MM.1S (cell line): ENCODE measurements around the gene ATP7A.
"Not testable (repeated sequence)": the region's sequence is repeated elsewhere in the genome, so short reads cannot be mapped to it uniquely, and the experiment has no call there.

Experiments
- DNase-seq: peaks from one replicate; pipeline ENCODE4 v3.0.0-alpha.2; 2015
- H2AFZ ChIP-seq: fragments of 300-600 bp; sonication (generic); 2 replicates; pipeline ENCODE4 v1.6.0; 2016; ENCODE audit warnings: antibody characterized with exemption, low read length
- H3F3A ChIP-seq: fragments of 300-600 bp; sonication (generic); 2 replicates; pipeline ENCODE4 v1.6.1; 2016; ENCODE audit warnings: mild to moderate bottlenecking, antibody characterized with exemption, low read length, moderate library complexity, mixed read lengths; ENCODE audit not compliant: insufficient read depth
- H3K27ac ChIP-seq: fragments of 300-600 bp; sonication (generic); 2 replicates; pipeline ENCODE4 v1.5.1; 2016; ENCODE audit warnings: mild to moderate bottlenecking, low read length
- H3K27me3 ChIP-seq: fragments of 300-600 bp; sonication (generic); replicated peaks from 2 replicates; pipeline ENCODE4 v1.6.0; 2016; ENCODE audit warnings: low read length; ENCODE audit not compliant: insufficient read depth
- H3K36me3 ChIP-seq: fragments of 300-600 bp; sonication (generic); replicated peaks from 2 replicates; pipeline ENCODE4 v1.6.1; 2016; ENCODE audit warnings: mild to moderate bottlenecking, low read length, mixed read lengths; ENCODE audit not compliant: insufficient read depth
- H3K4me1 ChIP-seq: fragments of 300-600 bp; sonication (generic); 2 replicates; pipeline ENCODE4 v1.6.1; 2016; ENCODE audit warnings: low read length, mixed read lengths
- H3K4me2 ChIP-seq: fragments of 300-600 bp; sonication (generic); 2 replicates; pipeline ENCODE4 v1.6.0; 2016; ENCODE audit warnings: low read depth, low read length
- H3K4me3 ChIP-seq: fragments of 300-600 bp; sonication (generic); 2 replicates; pipeline ENCODE4 v1.5.1; 2016; ENCODE audit warnings: low read length, mixed read lengths
- H3K79me2 ChIP-seq: fragments of 300-600 bp; sonication (generic); 2 replicates; pipeline ENCODE4 v1.6.1; 2016; ENCODE audit warnings: mixed run types, low read length, mixed read lengths
- H3K9ac ChIP-seq: fragments of 300-600 bp; sonication (generic); 2 replicates; pipeline ENCODE4 v1.6.1; 2016; ENCODE audit warnings: low read length, mixed read lengths
- H3K9me2 ChIP-seq: fragments of 300-600 bp; sonication (generic); replicated peaks from 2 replicates; pipeline ENCODE4 v1.6.1; 2016; ENCODE audit warnings: mild to moderate bottlenecking, low read length, mixed read lengths; ENCODE audit not compliant: insufficient read depth
- H3K9me3 ChIP-seq: fragments of 300-600 bp; sonication (generic); replicated peaks from 2 replicates; pipeline ENCODE4 v1.6.1; 2016; ENCODE audit warnings: mild to moderate bottlenecking, low read length, mixed read lengths; ENCODE audit not compliant: insufficient read depth
- H4K20me1 ChIP-seq: fragments of 300-600 bp; sonication (generic); 2 replicates; pipeline ENCODE4 v1.6.1; 2016; ENCODE audit warnings: mild to moderate bottlenecking, low read length, moderate library complexity, mixed read lengths; ENCODE audit not compliant: insufficient read depth
- EZH2 ChIP-seq: fragments of 300-600 bp; sonication (generic); optimal IDR thresholded peaks from 2 replicates; pipeline ENCODE3; 2017; ENCODE audit warnings: low read depth, mild to moderate bottlenecking, antibody characterized with exemption, low read length, mixed read lengths
- EZH2phosphoT487 ChIP-seq: fragments of 300-600 bp; sonication (generic); IDR thresholded peaks from 2 replicates; pipeline ENCODE4 v1.6.1; 2018; ENCODE audit warnings: antibody characterized with exemption, low read length
- TF ChIP-seq, protein P1 (sequence below): fragments of 300-600 bp; sonication (generic); IDR thresholded peaks from 2 replicates; pipeline ENCODE4 v1.5.1; 2016; ENCODE audit warnings: antibody characterized with exemption, low read length, mixed read lengths

The ATP7A gene

DNA sequence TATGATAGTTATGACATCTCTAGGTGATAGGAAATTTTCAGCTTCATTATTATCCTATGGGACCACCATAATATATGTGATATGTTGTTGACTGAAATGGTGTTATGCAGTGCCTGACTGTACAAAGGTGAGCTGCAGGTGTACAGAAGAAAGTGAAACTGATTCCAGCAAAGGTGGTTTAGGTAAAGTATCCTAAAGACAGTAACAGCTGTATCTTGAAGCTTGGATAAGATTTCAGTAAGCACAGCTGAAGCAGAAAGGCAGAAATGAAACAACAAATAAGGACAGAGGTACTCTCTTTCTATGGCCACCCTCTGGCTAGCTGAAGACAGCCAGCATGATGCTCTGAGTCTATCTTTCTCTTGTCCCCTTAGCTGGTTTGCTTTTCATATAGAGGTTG lies 163.6 kb downstream of the ATP7A start:
- H3K36me3 ChIP-seq: no peaks in the 10 kb centered on the region
- H3F3A ChIP-seq: peaks cover 6% of the 10 kb centered on the region
- H3K27ac ChIP-seq: peak overlapping the region; percentile 63; the same call in 1 of the 2 replicates
- H3K9me3 ChIP-seq: no peaks in the 10 kb centered on the region
- no peaks in the 10 kb centered on the region for H4K20me1 ChIP-seq
- no peak overlapping the region for H3K4me3 ChIP-seq
- H3K79me2 ChIP-seq: no peaks in the 10 kb centered on the region
- no peaks in the 10 kb centered on the region for H3K27me3 ChIP-seq
- DNase-seq: peak; percentile 72
- H3K4me2 ChIP-seq: peak overlapping the region; percentile 47; the same call in 1 of the 2 replicates
- TF ChIP-seq EZH2 (no peak), EZH2phosphoT487 (no peak)
- TF ChIP-seq, protein P1, sequence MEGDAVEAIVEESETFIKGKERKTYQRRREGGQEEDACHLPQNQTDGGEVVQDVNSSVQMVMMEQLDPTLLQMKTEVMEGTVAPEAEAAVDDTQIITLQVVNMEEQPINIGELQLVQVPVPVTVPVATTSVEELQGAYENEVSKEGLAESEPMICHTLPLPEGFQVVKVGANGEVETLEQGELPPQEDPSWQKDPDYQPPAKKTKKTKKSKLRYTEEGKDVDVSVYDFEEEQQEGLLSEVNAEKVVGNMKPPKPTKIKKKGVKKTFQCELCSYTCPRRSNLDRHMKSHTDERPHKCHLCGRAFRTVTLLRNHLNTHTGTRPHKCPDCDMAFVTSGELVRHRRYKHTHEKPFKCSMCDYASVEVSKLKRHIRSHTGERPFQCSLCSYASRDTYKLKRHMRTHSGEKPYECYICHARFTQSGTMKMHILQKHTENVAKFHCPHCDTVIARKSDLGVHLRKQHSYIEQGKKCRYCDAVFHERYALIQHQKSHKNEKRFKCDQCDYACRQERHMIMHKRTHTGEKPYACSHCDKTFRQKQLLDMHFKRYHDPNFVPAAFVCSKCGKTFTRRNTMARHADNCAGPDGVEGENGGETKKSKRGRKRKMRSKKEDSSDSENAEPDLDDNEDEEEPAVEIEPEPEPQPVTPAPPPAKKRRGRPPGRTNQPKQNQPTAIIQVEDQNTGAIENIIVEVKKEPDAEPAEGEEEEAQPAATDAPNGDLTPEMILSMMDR: no peak
- no peaks in the 10 kb centered on the region for H3K9me2 ChIP-seq
- H3K4me1 ChIP-seq: peaks cover 8% of the 10 kb centered on the region
- H2AFZ ChIP-seq: no peak overlapping the region
- H3K9ac ChIP-seq: no peak overlapping the region

DNA sequence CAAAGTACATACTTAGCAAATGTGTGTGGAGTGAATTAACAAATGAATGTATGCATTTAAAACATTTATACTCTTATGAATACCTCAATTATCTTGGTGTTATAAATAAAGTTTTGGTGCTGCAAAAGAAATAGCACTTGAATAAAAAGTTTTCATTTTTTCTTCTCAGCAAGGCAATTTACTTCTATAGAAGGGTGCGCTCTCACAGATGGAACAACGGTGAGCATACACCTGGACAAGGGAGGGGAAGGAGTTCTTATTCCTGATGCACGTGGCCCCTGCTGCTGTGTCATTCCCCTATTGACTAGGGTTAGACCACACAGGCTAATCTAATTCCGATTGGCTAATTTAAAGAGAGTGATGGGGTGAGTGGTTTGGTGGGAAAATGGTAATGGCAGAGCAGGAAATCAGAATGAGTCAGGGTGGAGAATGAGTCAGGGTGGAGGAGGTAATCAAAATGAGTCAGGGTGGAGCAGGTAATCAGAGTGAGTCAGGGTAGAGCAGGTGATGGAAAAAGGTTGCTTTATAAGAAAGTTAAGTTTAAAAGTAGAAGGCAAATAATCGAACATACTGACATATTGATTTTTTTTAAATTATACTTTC lies 165.4 kb downstream of the ATP7A start:
- no peaks in the 10 kb centered on the region for H3K79me2 ChIP-seq
- no peak overlapping the region for H2AFZ ChIP-seq
- TF ChIP-seq, protein P1: no peak
- TF ChIP-seq EZH2phosphoT487: no peak
- no peak for TF ChIP-seq EZH2
- DNase-seq: no peak
- no peak overlapping the region for H3K4me3 ChIP-seq
- H3K27me3 ChIP-seq: no peaks in the 10 kb centered on the region
- H3K4me2 ChIP-seq: no peak overlapping the region
- H3K36me3 ChIP-seq: no peaks in the 10 kb centered on the region
- H3K9ac ChIP-seq: no peak overlapping the region
- no peaks in the 10 kb centered on the region for H3K9me3 ChIP-seq
- H4K20me1 ChIP-seq: no peaks in the 10 kb centered on the region
- H3K27ac ChIP-seq: no peak overlapping the region
- H3F3A ChIP-seq: peaks cover 6% of the 10 kb centered on the region
- no peaks in the 10 kb centered on the region for H3K9me2 ChIP-seq
- H3K4me1 ChIP-seq: peaks cover 8% of the 10 kb centered on the region

DNA sequence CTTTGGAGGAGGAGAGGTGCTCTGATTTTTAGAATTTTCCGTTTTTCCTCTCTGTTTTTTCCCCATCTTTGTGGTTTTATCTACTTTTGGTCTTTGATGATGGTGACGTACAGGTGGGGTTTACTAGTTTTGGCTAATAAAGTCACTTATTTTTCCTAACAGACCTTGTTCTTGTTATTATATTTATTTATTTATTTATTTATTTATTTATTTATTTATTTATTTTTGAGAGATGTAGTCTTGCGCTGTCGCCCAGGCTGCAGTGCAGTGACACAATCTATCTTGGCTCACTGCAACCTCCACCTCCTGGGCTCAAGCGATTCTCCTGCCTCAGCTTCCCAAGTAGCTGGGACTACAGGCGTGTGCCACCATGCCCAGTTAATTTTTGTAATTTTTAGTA lies 170.9 kb downstream of the ATP7A start:
- H3K9me2 ChIP-seq, H3K4me3 ChIP-seq, H3K4me2 ChIP-seq, H3K9ac ChIP-seq, H3K79me2 ChIP-seq, H3K9me3 ChIP-seq, H4K20me1 ChIP-seq, H3K27me3 ChIP-seq, H3F3A ChIP-seq, H3K36me3 ChIP-seq, H3K4me1 ChIP-seq, DNase-seq, H3K27ac ChIP-seq, H2AFZ ChIP-seq: not testable (repeated sequence)

DNA sequence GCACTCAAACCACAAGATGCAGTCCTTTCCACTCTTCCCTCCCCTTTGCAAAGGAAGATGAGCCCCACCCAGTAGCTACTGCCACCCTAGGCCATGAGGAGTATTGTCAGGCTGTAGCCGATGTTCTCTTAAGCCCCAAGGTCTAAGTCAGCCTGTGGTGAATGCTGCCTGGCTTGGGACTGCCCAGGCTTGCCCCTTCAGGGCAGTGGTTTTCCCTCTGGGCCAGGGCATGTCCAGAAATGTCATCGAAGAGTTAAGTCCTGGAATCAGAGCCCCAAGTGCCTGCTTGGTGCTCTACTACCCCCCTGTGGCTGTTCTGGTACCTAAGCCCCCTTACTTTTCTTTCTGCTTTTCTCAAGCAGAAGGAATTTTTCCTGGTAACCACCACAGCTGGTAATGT lies 181.8 kb downstream of the ATP7A start:
- Histone ChIP-seq H2AFZ (peak overlapping the region; percentile 63), H3K4me1 (no peaks in the 10 kb centered on the region), H3K27ac (no peak overlapping the region), H4K20me1 (no peaks in the 10 kb centered on the region), H3F3A (no peaks in the 10 kb centered on the region), H3K9me3 (no peaks in the 10 kb centered on the region), H3K9me2 (no peaks in the 10 kb centered on the region), H3K79me2 (no peaks in the 10 kb centered on the region), H3K9ac (no peak overlapping the region), H3K27me3 (no peaks in the 10 kb centered on the region), H3K4me3 (no peak overlapping the region; the same call in 1 of the 2 replicates), H3K4me2 (no peak overlapping the region), H3K36me3 (no peaks in the 10 kb centered on the region)
- DNase-seq: peak; percentile 22
- no peak for TF ChIP-seq EZH2phosphoT487
- TF ChIP-seq, protein P1: peak; percentile 52
